Measurements from ENCODE around the gene PEPD. TPM values are rescaled to one million over a fixed set of nuclear protein-coding genes. Genes with fewer than 3 reads are reported as not detected.

PEPD gene
- total and polyA plus RNA-seq, 7 experiments from 2014 or later, result 21.9 to 126 (median 24.6) TPM

DNA sequence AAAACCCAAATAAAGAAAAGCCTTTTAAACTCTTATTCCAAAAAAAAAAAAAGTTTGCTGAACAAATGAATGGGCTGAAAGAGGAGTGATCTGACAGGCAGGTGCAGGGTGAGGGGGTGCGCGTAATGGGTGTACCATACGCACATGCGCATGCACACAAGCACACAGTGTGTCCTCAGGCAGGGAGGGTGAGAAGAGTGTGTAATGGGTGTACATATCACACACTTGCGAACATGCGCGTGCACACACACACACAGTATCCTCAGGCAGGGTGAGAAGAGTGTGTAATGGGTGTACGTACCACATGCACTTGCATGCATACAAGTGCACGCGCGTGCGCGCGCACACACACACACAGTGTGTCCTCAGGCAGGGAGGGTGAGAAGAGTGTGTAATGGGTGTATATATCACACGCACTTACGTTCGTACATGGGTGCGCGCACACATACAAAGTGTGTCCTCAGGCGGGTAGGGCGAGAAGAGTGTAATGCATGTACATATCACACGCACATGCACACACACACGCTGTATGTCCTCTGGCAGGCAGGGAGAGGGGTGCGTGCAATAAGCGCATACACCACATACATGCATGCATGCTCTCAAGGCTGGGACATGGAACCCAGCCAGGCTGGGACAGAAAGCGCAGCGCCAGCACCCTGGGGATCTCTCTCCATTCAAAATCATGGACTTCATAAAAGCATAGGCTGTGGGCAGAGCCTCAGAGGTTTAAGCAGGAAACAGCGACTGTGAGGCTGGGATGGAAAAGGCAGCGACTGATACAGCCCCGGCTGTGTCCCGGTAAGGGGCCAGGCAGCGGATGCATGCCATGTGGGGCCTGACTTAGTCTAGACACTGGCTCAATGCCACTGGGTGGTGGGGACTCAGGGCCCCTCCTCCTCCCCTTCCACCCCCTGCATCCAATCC, 77.7 kb downstream of the PEPD start:
- CTCF ChIA-PET, result no interaction called here
- Mint-ChIP-seq H3K36me3 (peaks cover 0 to 31% (median 8%) of the 10 kb centered on the region in 5 donors), H3K27ac (no peak overlapping the region), H3K4me3 (no peak overlapping the region), H3K9me3 (peaks cover 0 to 3% (median 0%) of the 10 kb centered on the region in 11 donors), H3K4me1 (peaks cover 0 to 4% (median 0%) of the 10 kb centered on the region in 7 donors), H3K27me3 (no peaks in the 10 kb centered on the region)
- Histone ChIP-seq H3K4me3 (ENCODE audit: low read length) (no peak overlapping the region), H3K27me3 (ENCODE audit: control insufficient read depth in 2 of 2, insufficient read depth in 2 of 2, low read length in 2 of 2) (no peaks in the 10 kb centered on the region), H3K9me3 (ENCODE audit: control insufficient read depth in 2 of 3, low read length in 3 of 3) (no peaks in the 10 kb centered on the region), H3K27ac (ENCODE audit: low read depth, low read length) (no peak overlapping the region), H3K36me3 (ENCODE audit: control insufficient read depth in 2 of 3, insufficient read depth in 3 of 3, low read length in 3 of 3) (no peaks in the 10 kb centered on the region), H3K4me1 (ENCODE audit: control insufficient read depth in 2 of 2, insufficient read depth in 2 of 2, low read length in 2 of 2) (no peaks in the 10 kb centered on the region)
- no peak for ATAC-seq
- no peak for DNase-seq
- POLR2A ChIA-PET, result no interaction called here
- intact Hi-C loops (cut with micrococcal nuclease), result no loop called here

DNA sequence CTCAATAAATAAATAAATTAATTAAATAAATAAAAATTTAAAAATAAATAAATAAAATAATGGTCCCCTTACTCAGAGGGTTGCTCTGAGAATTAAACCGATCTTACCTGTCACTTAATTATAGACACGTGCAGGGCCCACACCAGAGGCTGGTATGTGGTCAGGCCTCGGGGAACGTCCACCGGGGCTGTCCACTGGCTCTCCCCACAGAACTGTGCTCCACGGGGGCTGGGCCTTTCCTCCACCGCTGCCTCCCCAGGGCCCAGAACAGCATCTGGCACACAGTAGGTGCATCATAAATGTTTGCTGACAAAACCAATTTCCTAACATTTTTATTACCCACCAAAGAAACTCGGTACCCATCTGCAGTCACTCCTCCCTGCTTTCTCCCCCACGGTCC, 78.9 kb downstream of the PEPD start:
- Mint-ChIP-seq H3K4me3 (no peak overlapping the region), H3K27me3 (no peaks in the 10 kb centered on the region), H3K36me3 (peaks cover 0 to 31% (median 8%) of the 10 kb centered on the region in 5 donors), H3K27ac (no peak overlapping the region), H3K9me3 (peaks cover 0 to 3% (median 0%) of the 10 kb centered on the region in 11 donors), H3K4me1 (peaks cover 0 to 4% (median 0%) of the 10 kb centered on the region in 7 donors)
- Histone ChIP-seq H3K4me3 (ENCODE audit: low read length) (no peak overlapping the region), H3K9me3 (ENCODE audit: control insufficient read depth in 2 of 3, low read length in 3 of 3) (no peaks in the 10 kb centered on the region), H3K4me1 (ENCODE audit: control insufficient read depth in 2 of 2, insufficient read depth in 2 of 2, low read length in 2 of 2) (no peaks in the 10 kb centered on the region), H3K36me3 (ENCODE audit: control insufficient read depth in 2 of 3, insufficient read depth in 3 of 3, low read length in 3 of 3) (no peaks in the 10 kb centered on the region), H3K27me3 (ENCODE audit: control insufficient read depth in 2 of 2, insufficient read depth in 2 of 2, low read length in 2 of 2) (no peaks in the 10 kb centered on the region), H3K27ac (ENCODE audit: low read depth, low read length) (no peak overlapping the region)
- ATAC-seq (no peak), DNase-seq (no peak)
- ChIA-PET CTCF (no interaction called here), POLR2A (no interaction called here)
- intact Hi-C loops (cut with micrococcal nuclease), result no loop called here

DNA sequence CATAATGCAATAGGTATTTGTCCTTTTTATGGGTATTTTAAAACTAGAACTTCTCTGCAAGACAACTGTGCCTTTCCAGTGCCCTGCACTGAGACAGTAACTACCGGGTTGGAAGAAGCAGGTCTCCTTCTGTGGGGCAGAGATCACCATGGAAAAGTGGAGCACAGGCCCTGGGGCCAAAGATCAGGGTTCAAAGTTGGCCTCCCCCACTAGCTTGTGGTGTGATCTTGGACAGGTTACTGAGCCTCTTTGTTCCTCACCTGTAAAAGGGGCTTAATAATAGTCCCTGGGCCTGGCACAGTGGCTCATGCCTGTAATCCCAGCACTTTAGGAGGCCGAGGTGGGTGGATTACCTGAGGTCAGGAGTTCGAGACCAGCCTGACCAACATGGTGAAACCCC, 79.8 kb downstream of the PEPD start:
- CTCF ChIA-PET, result no interaction called here
- H3K27me3 Mint-ChIP-seq, result no peaks in the 10 kb centered on the region
- peaks cover 0 to 3% (median 0%) of the 10 kb centered on the region in 11 donors for H3K9me3 Mint-ChIP-seq
- no peak overlapping the region for H3K27ac ChIP-seq (ENCODE audit: low read depth, low read length)
- H3K4me1 ChIP-seq (ENCODE audit: control insufficient read depth in 2 of 2, insufficient read depth in 2 of 2, low read length in 2 of 2), result no peaks in the 10 kb centered on the region
- intact Hi-C loops (cut with micrococcal nuclease), result no loop called here
- no peak for ATAC-seq
- POLR2A ChIA-PET, result no interaction called here
- H3K4me1 Mint-ChIP-seq, result peaks cover 0 to 4% (median 0%) of the 10 kb centered on the region in 7 donors
- no peak for DNase-seq
- H3K27me3 ChIP-seq (ENCODE audit: control insufficient read depth in 2 of 2, insufficient read depth in 2 of 2, low read length in 2 of 2), result no peaks in the 10 kb centered on the region
- H3K4me3 Mint-ChIP-seq, result no peak overlapping the region
- H3K36me3 Mint-ChIP-seq, result peaks cover 0 to 31% (median 8%) of the 10 kb centered on the region in 5 donors
- H3K4me3 ChIP-seq (ENCODE audit: low read length), result no peak overlapping the region
- no peaks in the 10 kb centered on the region for H3K36me3 ChIP-seq (ENCODE audit: control insufficient read depth in 2 of 3, insufficient read depth in 3 of 3, low read length in 3 of 3)
- no peak overlapping the region for H3K27ac Mint-ChIP-seq
- H3K9me3 ChIP-seq (ENCODE audit: control insufficient read depth in 2 of 3, low read length in 3 of 3), result no peaks in the 10 kb centered on the region

DNA sequence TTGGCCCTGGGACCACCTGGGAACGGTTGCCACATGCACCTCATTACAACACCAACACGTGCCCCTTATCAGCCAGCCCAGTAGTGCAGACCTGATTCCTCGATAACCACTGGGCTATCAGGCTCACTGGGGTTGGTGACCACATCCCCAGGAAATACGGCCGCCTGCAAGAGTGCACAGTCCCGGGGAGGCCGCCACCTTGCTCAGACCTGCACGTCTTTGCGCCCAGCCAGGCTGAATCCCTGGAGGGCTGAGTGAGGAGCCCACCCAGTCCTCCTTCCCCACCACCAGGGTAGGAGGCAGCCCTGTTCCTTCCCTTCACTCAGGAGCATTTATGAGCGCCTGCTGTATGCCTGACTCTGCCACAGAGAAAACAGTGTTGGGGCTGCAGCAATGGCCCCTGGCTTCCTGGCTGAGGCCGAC, 80.3 kb downstream of the PEPD start:
- no peaks in the 10 kb centered on the region for H3K4me1 ChIP-seq (ENCODE audit: control insufficient read depth in 2 of 2, insufficient read depth in 2 of 2, low read length in 2 of 2)
- H3K9me3 Mint-ChIP-seq, result peaks cover 0 to 3% (median 0%) of the 10 kb centered on the region in 11 donors
- H3K36me3 ChIP-seq (ENCODE audit: control insufficient read depth in 2 of 3, insufficient read depth in 3 of 3, low read length in 3 of 3), result no peaks in the 10 kb centered on the region
- ATAC-seq, result peak; percentile 76
- no peaks in the 10 kb centered on the region for H3K27me3 ChIP-seq (ENCODE audit: control insufficient read depth in 2 of 2, insufficient read depth in 2 of 2, low read length in 2 of 2)
- no peak overlapping the region for H3K4me3 ChIP-seq (ENCODE audit: low read length)
- H3K9me3 ChIP-seq (ENCODE audit: control insufficient read depth in 2 of 3, low read length in 3 of 3), result no peaks in the 10 kb centered on the region
- H3K4me1 Mint-ChIP-seq, result peaks cover 0 to 4% (median 0%) of the 10 kb centered on the region in 7 donors
- H3K27me3 Mint-ChIP-seq, result no peaks in the 10 kb centered on the region
- no peak overlapping the region for H3K27ac ChIP-seq (ENCODE audit: low read depth, low read length)
- no peak overlapping the region for H3K4me3 Mint-ChIP-seq
- DNase-seq, result no peak
- H3K36me3 Mint-ChIP-seq, result peaks cover 0 to 31% (median 8%) of the 10 kb centered on the region in 5 donors
- H3K27ac Mint-ChIP-seq, result no peak overlapping the region
- ChIA-PET POLR2A (no interaction called here), CTCF (no interaction called here)
- intact Hi-C loops (cut with micrococcal nuclease), result no loop called here

DNA sequence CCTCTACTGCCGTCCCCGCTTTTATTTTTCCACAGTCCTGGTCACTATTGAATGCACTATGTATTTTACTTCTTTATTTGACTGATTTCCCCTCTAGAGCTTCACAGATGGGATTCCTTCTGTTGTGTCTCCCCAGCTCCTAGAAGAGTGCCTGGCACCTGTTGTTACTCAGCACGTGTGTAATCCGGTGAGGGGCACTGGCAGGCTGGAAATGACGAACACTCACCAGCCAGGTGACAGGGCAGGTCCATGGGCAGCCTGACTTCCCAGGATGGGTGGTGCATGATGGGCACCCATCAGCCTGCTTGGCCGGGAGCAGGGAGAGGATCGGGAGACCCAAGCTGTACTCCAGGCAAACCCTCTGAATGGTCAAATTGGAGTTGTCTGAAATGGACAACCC, 80.9 kb downstream of the PEPD start:
- Histone ChIP-seq H3K4me3 (ENCODE audit: low read length) (no peak overlapping the region), H3K9me3 (ENCODE audit: control insufficient read depth in 2 of 3, low read length in 3 of 3) (no peaks in the 10 kb centered on the region), H3K27me3 (ENCODE audit: control insufficient read depth in 2 of 2, insufficient read depth in 2 of 2, low read length in 2 of 2) (no peaks in the 10 kb centered on the region), H3K36me3 (ENCODE audit: control insufficient read depth in 2 of 3, insufficient read depth in 3 of 3, low read length in 3 of 3) (peaks cover 0 to 3% (median 0%) of the 10 kb centered on the region in 3 experiments), H3K4me1 (ENCODE audit: control insufficient read depth in 2 of 2, insufficient read depth in 2 of 2, low read length in 2 of 2) (no peaks in the 10 kb centered on the region), H3K27ac (ENCODE audit: low read depth, low read length) (no peak overlapping the region)
- CTCF ChIA-PET, result no interaction called here
- DNase-seq, result no peak
- H3K9me3 Mint-ChIP-seq, result peaks cover 0 to 3% (median 0%) of the 10 kb centered on the region in 11 donors
- intact Hi-C loops (cut with micrococcal nuclease), result no loop called here
- H3K4me1 Mint-ChIP-seq, result peaks cover 0 to 4% (median 0%) of the 10 kb centered on the region in 7 donors
- H3K27ac Mint-ChIP-seq, result peak overlapping the region in 1 of 9 donors; percentile 63
- POLR2A ChIA-PET, result no interaction called here
- peaks cover 0 to 26% (median 8%) of the 10 kb centered on the region in 5 donors for H3K36me3 Mint-ChIP-seq
- no peak for ATAC-seq
- H3K4me3 Mint-ChIP-seq, result no peak overlapping the region
- H3K27me3 Mint-ChIP-seq, result no peaks in the 10 kb centered on the region

DNA sequence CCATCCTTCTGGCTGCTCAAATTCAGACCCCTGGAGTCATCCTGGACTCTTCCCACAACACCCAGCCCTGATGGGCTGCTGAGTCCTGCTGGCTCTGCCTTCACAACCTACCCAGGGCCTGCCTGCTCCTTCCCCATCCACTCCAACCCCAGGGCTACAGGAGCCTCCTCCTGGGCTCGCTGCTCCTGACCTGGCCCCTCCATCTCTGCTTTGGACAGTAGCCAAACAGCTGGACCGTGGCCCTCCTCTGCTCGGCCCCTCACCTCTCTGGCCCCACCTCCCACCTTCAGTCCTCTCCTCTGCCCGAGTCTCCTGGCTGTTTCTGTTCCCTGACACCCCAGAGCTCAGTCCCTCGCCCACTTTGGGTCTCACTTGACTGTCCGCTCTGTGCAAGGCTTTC, 81.3 kb downstream of the PEPD start:
- CTCF ChIA-PET, result no interaction called here
- no peak for DNase-seq
- no peaks in the 10 kb centered on the region for H3K4me1 ChIP-seq (ENCODE audit: control insufficient read depth in 2 of 2, insufficient read depth in 2 of 2, low read length in 2 of 2)

More for the DNA sequence above, 81.3 kb downstream of the PEPD start:
- H3K4me3 ChIP-seq (ENCODE audit: low read length), result no peak overlapping the region
- H3K9me3 ChIP-seq (ENCODE audit: control insufficient read depth in 2 of 3, low read length in 3 of 3), result no peaks in the 10 kb centered on the region
- H3K9me3 Mint-ChIP-seq, result peaks cover 0 to 1% (median 0%) of the 10 kb centered on the region in 11 donors
- POLR2A ChIA-PET, result no interaction called here
- no peak overlapping the region for H3K4me3 Mint-ChIP-seq
- H3K4me1 Mint-ChIP-seq, result peaks cover 0 to 4% (median 0%) of the 10 kb centered on the region in 7 donors
- intact Hi-C loops (cut with micrococcal nuclease), result no loop called here
- H3K36me3 Mint-ChIP-seq, result peaks cover 0 to 21% (median 8%) of the 10 kb centered on the region in 5 donors
- no peak overlapping the region for H3K27ac Mint-ChIP-seq
- no peaks in the 10 kb centered on the region for H3K27me3 Mint-ChIP-seq
- no peak for ATAC-seq
- no peak overlapping the region for H3K27ac ChIP-seq (ENCODE audit: low read depth, low read length)
- peaks cover 0 to 4% (median 0%) of the 10 kb centered on the region in 3 experiments for H3K36me3 ChIP-seq (ENCODE audit: control insufficient read depth in 2 of 3, insufficient read depth in 3 of 3, low read length in 3 of 3)
- no peaks in the 10 kb centered on the region for H3K27me3 ChIP-seq (ENCODE audit: control insufficient read depth in 2 of 2, insufficient read depth in 2 of 2, low read length in 2 of 2)

All from naive thymus-derived CD4-positive, alpha-beta T cell (primary cell).